Liver (tissue), 9 donors: ENCODE measurements around the gene SCAMP5. TPM values are rescaled to one million over a fixed set of nuclear protein-coding genes. Genes with fewer than 3 reads are reported as not detected.

ENCODE experiments used
- DNase-seq: peaks from one replicate; pipeline ENCODE4 v3.0.0-alpha.2; 2017; ENCODE audit warnings: low spot score
- H3K27ac ChIP-seq, 2 donors: one replicate each; pipeline ENCODE4 v1.7.0; 2013; ENCODE audit warnings: inconsistent platforms in 2 of 2, low read length in 2 of 2, control low read depth in 1 of 2, low read depth in 1 of 2, mild to moderate bottlenecking in 1 of 2
- H3K27me3 ChIP-seq, 4 donors: one replicate each; pipeline versions ENCODE4 v1.6.1 to v1.7.0; 2013; ENCODE audit warnings: low read length in 3 of 4, inconsistent platforms in 1 of 4, mild to moderate bottlenecking in 1 of 4, moderate library complexity in 1 of 4; ENCODE audit not compliant: control insufficient read depth in 4 of 4, insufficient read depth in 4 of 4
- H3K36me3 ChIP-seq, 4 donors: one replicate each; pipeline versions ENCODE4 v1.6.1 to v1.7.0; 2013; ENCODE audit warnings: low read length in 3 of 4, mild to moderate bottlenecking in 3 of 4, low read depth in 1 of 4, moderate library complexity in 1 of 4; ENCODE audit not compliant: control insufficient read depth in 4 of 4, insufficient read depth in 3 of 4
- H3K4me1 ChIP-seq, 4 donors: one replicate each; pipeline versions ENCODE4 v1.6.1 to v1.7.0; 2013; ENCODE audit warnings: low read length in 3 of 4, mild to moderate bottlenecking in 3 of 4, moderate library complexity in 1 of 4; ENCODE audit not compliant: control insufficient read depth in 4 of 4, insufficient read depth in 4 of 4
- H3K4me3 ChIP-seq, 3 donors: one replicate each; pipeline versions ENCODE4 v1.6.1 to v1.7.0; 2013; ENCODE audit warnings: low read length in 3 of 3, control low read depth in 1 of 3, low read depth in 1 of 3, mild to moderate bottlenecking in 1 of 3
- H3K9ac ChIP-seq, 2 donors: one replicate each; pipeline ENCODE4 v1.7.0; 2013; ENCODE audit warnings: low read length in 2 of 2, mild to moderate bottlenecking in 2 of 2, moderate library complexity in 2 of 2, control low read depth in 1 of 2, low read depth in 1 of 2
- H3K9me3 ChIP-seq, 4 donors: one replicate each; pipeline versions ENCODE4 v1.6.1 to v1.7.0; 2013; ENCODE audit warnings: low read length in 3 of 4; ENCODE audit not compliant: control insufficient read depth in 4 of 4
- ATF3 ChIP-seq: IDR thresholded peaks from 2 replicates; pipeline ENCODE4 v1.6.1; 2016; ENCODE audit warnings: antibody characterized with exemption
- CTCF ChIP-seq: fragments of 150-350 bp; IDR thresholded peaks from 2 replicates; pipeline ENCODE4 v1.5.1; 2017; ENCODE audit warnings: improper control_type of control experiment, low read depth, low read length; ENCODE audit not compliant: missing input control
- EGR1 ChIP-seq, 2 donors: IDR thresholded peaks; 2 replicates each; pipeline ENCODE4 v1.6.1; 2016 to 2018; ENCODE audit warnings: antibody characterized with exemption in 2 of 2, low read depth in 2 of 2
- FOXA1 ChIP-seq: IDR thresholded peaks from 2 replicates; pipeline ENCODE4 v1.6.1; 2016; ENCODE audit warnings: antibody characterized with exemption
- FOXA2 ChIP-seq: IDR thresholded peaks from 2 replicates; pipeline ENCODE4 v1.6.1; 2016; ENCODE audit warnings: antibody characterized with exemption
- GABPA ChIP-seq, 2 donors: IDR thresholded peaks in 1 of 2; conservative IDR thresholded peaks in 1 of 2; 2 replicates each; pipeline ENCODE4 v1.6.1; 2016; ENCODE audit warnings: antibody characterized with exemption in 2 of 2, mild to moderate bottlenecking in 1 of 2, moderate library complexity in 1 of 2
- HNF4A ChIP-seq, 2 donors: conservative IDR thresholded peaks; 2 replicates each; pipeline ENCODE4 v1.6.1; 2016; ENCODE audit warnings: antibody characterized with exemption in 2 of 2, mild to moderate bottlenecking in 2 of 2
- HNF4G ChIP-seq: IDR thresholded peaks from 2 replicates; pipeline ENCODE4 v1.6.1; 2016; ENCODE audit warnings: antibody characterized with exemption
- JUND ChIP-seq, 2 donors: IDR thresholded peaks; 2 replicates each; pipeline ENCODE4 v1.6.1; 2016; ENCODE audit warnings: antibody characterized with exemption in 2 of 2
- MAX ChIP-seq: IDR thresholded peaks from 2 replicates; pipeline ENCODE4 v1.6.1; 2016; ENCODE audit warnings: antibody characterized with exemption
- NR2F2 ChIP-seq: IDR thresholded peaks from 2 replicates; pipeline ENCODE4 v1.6.1; 2016; ENCODE audit warnings: antibody characterized with exemption
- RAD21 ChIP-seq, 2 donors: IDR thresholded peaks; 2 replicates each; pipeline ENCODE4 v1.6.1; 2016; ENCODE audit warnings: antibody characterized with exemption in 2 of 2, mild to moderate bottlenecking in 2 of 2
- REST ChIP-seq: IDR thresholded peaks from 2 replicates; pipeline ENCODE4 v1.6.1; 2016; ENCODE audit warnings: antibody characterized with exemption, mild to moderate bottlenecking
- RXRA ChIP-seq, 2 donors: IDR thresholded peaks; 2 replicates each; pipeline ENCODE4 v1.6.1; 2017 to 2018; ENCODE audit warnings: antibody characterized with exemption in 2 of 2, mild to moderate bottlenecking in 1 of 2
- SP1 ChIP-seq: IDR thresholded peaks from 2 replicates; pipeline ENCODE4 v1.6.1; 2018; ENCODE audit warnings: antibody characterized with exemption, mild to moderate bottlenecking
- TAF1 ChIP-seq: conservative IDR thresholded peaks from 2 replicates; pipeline ENCODE4 v1.6.1; 2016; ENCODE audit warnings: antibody characterized with exemption, mild to moderate bottlenecking
- YY1 ChIP-seq: IDR thresholded peaks from 2 replicates; pipeline ENCODE4 v1.6.1; 2016; ENCODE audit warnings: antibody characterized with exemption, mild to moderate bottlenecking
- WGBS: extraction: QIAGEN DNeasy Blood & Tissue Kit; methylation state at CpG from one replicate; pipeline ENCODE4 v1.1.7; 2013; 5-methylcytosine and 5-hydroxymethylcytosine counted together
- polyA plus RNA-seq, 2 donors: library from polyadenylated mRNA; stranded (reverse) in 1 of 2; unstranded in 1 of 2; fragments of 200-250 nt in 1 of 2; fragments of >200 nt in 1 of 2; fragmentation: Nextera tagmentation in 1 of 2; extraction: Ambion mirVana in 1 of 2; gene quantifications; one replicate each; pipeline versions ENCODE4 v1.2.1 to v1.2.3, GENCODE V29; 2013 to 2015
- total RNA-seq, 2 donors: library from RNA; depleted of rRNA; stranded (reverse); fragments of >200 nt; gene quantifications; one replicate each; pipeline ENCODE4 v1.2.3, GENCODE V29; 2014
- TF ChIP-seq, protein P1 (sequence below): IDR thresholded peaks from 2 replicates; pipeline ENCODE4 v1.6.1; 2016; ENCODE audit warnings: antibody characterized with exemption
- donor health status: healthy.
- donor health status: healthy.
- donor health status: healthy.
- donor health status: healthy.
- donor health status: healthy.

SCAMP5 gene
- total and polyA plus RNA-seq, 4 donors: 0.50 to 7.5 (median 5.7) TPM

- TF ChIP-seq GABPA (IDR thresholded peaks at IDR 0.05 in 1 of 2, conservative IDR thresholded peaks at IDR 0.05 in 1 of 2) (no peak), HNF4G (no peak), EGR1 (IDR thresholded peaks at IDR 0.05; ENCODE audit: low read depth in 2 of 2) (no peak), FOXA1 (no peak), MAX (no peak), JUND (IDR thresholded peaks at IDR 0.05) (no peak), REST (no peak), RAD21 (IDR thresholded peaks at IDR 0.05) (no peak), RXRA (IDR thresholded peaks at IDR 0.05) (no peak), NR2F2 (no peak), ATF3 (no peak), HNF4A (conservative IDR thresholded peaks at IDR 0.05) (no peak), TAF1 (no peak), SP1 (no peak), YY1 (no peak), CTCF (no peak)
- TF ChIP-seq, protein P1, sequence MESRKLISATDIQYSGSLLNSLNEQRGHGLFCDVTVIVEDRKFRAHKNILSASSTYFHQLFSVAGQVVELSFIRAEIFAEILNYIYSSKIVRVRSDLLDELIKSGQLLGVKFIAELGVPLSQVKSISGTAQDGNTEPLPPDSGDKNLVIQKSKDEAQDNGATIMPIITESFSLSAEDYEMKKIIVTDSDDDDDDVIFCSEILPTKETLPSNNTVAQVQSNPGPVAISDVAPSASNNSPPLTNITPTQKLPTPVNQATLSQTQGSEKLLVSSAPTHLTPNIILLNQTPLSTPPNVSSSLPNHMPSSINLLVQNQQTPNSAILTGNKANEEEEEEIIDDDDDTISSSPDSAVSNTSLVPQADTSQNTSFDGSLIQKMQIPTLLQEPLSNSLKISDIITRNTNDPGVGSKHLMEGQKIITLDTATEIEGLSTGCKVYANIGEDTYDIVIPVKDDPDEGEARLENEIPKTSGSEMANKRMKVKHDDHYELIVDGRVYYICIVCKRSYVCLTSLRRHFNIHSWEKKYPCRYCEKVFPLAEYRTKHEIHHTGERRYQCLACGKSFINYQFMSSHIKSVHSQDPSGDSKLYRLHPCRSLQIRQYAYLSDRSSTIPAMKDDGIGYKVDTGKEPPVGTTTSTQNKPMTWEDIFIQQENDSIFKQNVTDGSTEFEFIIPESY: no peak
- H3K4me3 ChIP-seq: no peak overlapping the region
- H3K9ac ChIP-seq: no peak overlapping the region
- H3K4me1 ChIP-seq: no peaks in the 10 kb centered on the region
- no peaks in the 10 kb centered on the region for H3K36me3 ChIP-seq
- H3K9me3 ChIP-seq: no peaks in the 10 kb centered on the region
- no peaks in the 10 kb centered on the region for H3K27me3 ChIP-seq
- 62% methylated on average over 4 of the region's 4 CpGs for WGBS
- H3K27ac ChIP-seq: no peak overlapping the region
- DNase-seq: no peak
Observed at GRCh38 chr15:74977599-74977998, 17.8 kb upstream of the SCAMP5 start.

DNA sequence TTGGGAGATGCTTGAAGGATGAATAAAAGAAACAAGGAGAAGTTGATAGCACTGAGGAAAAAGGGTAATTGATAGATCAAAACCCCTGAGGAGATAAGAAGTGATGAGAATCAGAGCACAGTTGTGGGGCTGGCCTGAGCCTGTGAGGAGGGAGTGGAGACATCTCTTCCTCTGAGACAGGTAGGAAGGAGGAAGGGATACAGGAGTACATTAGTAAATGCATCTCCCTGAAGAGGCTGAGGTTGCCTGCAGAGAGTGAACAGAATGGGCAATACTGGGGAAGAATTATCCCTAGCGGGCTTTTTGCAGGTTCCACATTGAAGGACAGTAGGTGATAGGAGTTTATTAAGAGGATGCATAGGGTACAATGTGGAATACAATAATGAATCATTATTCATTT, 17.3 kb upstream of the SCAMP5 start:
- WGBS: 95% methylated on average over 1 of the region's 1 CpG
- no peak for DNase-seq
- TF ChIP-seq FOXA2 (no peak), NR2F2 (no peak), CTCF (no peak), HNF4G (no peak)
- TF ChIP-seq, protein P1: no peak
- no peaks in the 10 kb centered on the region for H3K9me3 ChIP-seq
- no peak overlapping the region for H3K27ac ChIP-seq
- no peak overlapping the region for H3K9ac ChIP-seq
- H3K4me1 ChIP-seq: no peaks in the 10 kb centered on the region
- no peak overlapping the region for H3K4me3 ChIP-seq
- H3K27me3 ChIP-seq: no peaks in the 10 kb centered on the region
- no peaks in the 10 kb centered on the region for H3K36me3 ChIP-seq
